A673 (cell line): ENCODE data around the gene PTPN5. TPM values are rescaled to one million over a fixed set of nuclear protein-coding genes. Genes with fewer than 3 reads are reported as not detected.

ENCODE experiments used
- BruUV-seq: library from RNA; stranded (reverse); fragments of 400-500 nt; replicated peaks from 2 replicates; lab custom pipeline; 2021; lab: Mats Ljungman, UMichigan
- CTCF ChIA-PET: fragments of 300-600 bp; sonication (Branson Sonifier 250); formaldehyde crosslinking; loops from one replicate; lab custom pipeline; 2022; ENCODE audit warnings: antibody characterized with exemption; lab: Charles Lee
- POLR2A ChIA-PET: fragments of 300-600 bp; sonication (Branson Sonifier 250); formaldehyde crosslinking; loops from one replicate; lab custom pipeline; 2022; ENCODE audit warnings: antibody characterized with exemption; ENCODE audit not compliant: low non-redundant PET; lab: Charles Lee
- DNase-seq: peaks from one replicate; pipeline ENCODE4 v3.0.0-alpha.2; 2015; ENCODE audit warnings: low spot score
- H3K27ac ChIP-seq: fragments of 200-600 bp; sonication (generic); 2 replicates; pipeline ENCODE4 v1.5.1; 2016; ENCODE audit warnings: mixed run types, low read depth, mild to moderate bottlenecking, mixed read lengths, antibody characterized with exemption, low read length; ENCODE audit not compliant: poor library complexity, severe bottlenecking
- H3K27me3 ChIP-seq: fragments of 200-600 bp; sonication (generic); replicated peaks from 2 replicates; pipeline ENCODE4 v1.6.1; 2017; ENCODE audit warnings: mixed run types, low read depth, mild to moderate bottlenecking, mixed read lengths, antibody characterized with exemption, low read length; ENCODE audit not compliant: insufficient read depth, poor library complexity
- H3K36me3 ChIP-seq: fragments of 200-600 bp; sonication (generic); 2 replicates; pipeline ENCODE4 v1.6.1; 2016; ENCODE audit warnings: mixed run types, mild to moderate bottlenecking, mixed read lengths, antibody characterized with exemption, low read length; ENCODE audit not compliant: insufficient read depth, poor library complexity, severe bottlenecking
- H3K4me1 ChIP-seq: fragments of 200-600 bp; sonication (generic); 2 replicates; pipeline ENCODE4 v1.6.1; 2017; ENCODE audit warnings: mixed run types, mild to moderate bottlenecking, mixed read lengths, antibody characterized with exemption, low read length; ENCODE audit not compliant: insufficient read depth, poor library complexity, severe bottlenecking
- H3K4me3 ChIP-seq: fragments of 200-600 bp; sonication (generic); 2 replicates; pipeline ENCODE4 v1.5.1; 2016; ENCODE audit warnings: low read depth, mixed run types, mild to moderate bottlenecking, mixed read lengths, low read length; ENCODE audit not compliant: poor library complexity, severe bottlenecking
- H3K9me3 ChIP-seq: fragments of 200-600 bp; sonication (generic); 2 replicates; pipeline ENCODE4 v1.6.1; 2016; ENCODE audit warnings: mixed run types, low read depth, mild to moderate bottlenecking, mixed read lengths, antibody characterized with exemption, low read length; ENCODE audit not compliant: poor library complexity, severe bottlenecking
- EZH2 ChIP-seq: fragments of 200-600 bp; sonication (generic); IDR thresholded peaks from 2 replicates; pipeline ENCODE4 v1.6.1; 2017; ENCODE audit warnings: borderline replicate concordance, low read depth, mild to moderate bottlenecking, mixed read lengths, antibody characterized with exemption, low read length; ENCODE audit not compliant: poor library complexity, severe bottlenecking
- intact Hi-C: fragments of 100-400 bp; cut with micrococcal nuclease; formaldehyde crosslinking; loops from one replicate; pipeline ENCODE4 v1.10.0; 2022; ENCODE audit not compliant: unreplicated experiment
- total RNA-seq: library from RNA; stranded (reverse); gene quantifications from 2 replicates; pipeline ENCODE4 v1.2.3, GENCODE V29; 2021
- TF ChIP-seq, protein P1 (sequence below): fragments of 300-800, 200-600 bp; sonication (generic); conservative IDR thresholded peaks from 2 replicates; pipeline ENCODE4 v1.5.1; 2017; ENCODE audit warnings: low read depth, mild to moderate bottlenecking, antibody characterized with exemption, low read length, moderate library complexity, mixed read lengths

The PTPN5 gene
- total RNA-seq, 1 experiment from 2014 or later = 0.21 TPM

DNA sequence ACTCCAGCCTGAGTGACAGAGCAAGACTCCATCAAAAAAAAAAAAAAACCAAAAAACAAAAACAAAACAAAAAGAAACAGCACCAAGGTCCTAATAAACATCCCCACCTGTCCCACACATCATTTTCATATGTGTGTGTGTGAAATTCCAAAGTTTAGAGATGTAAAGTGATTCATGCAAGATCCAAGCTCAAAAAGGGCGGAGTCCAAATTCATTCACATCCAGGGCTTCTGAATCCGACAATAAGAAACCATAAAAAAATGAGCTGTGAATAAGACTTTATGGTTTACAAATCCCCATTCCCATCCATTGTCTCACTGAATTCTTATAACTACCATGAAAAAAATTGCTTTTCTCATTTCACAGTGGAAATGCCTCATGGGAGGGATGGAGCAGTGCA is 34.7 kb downstream of the PTPN5 start:
- Histone ChIP-seq H3K27me3 (no peaks in the 10 kb centered on the region), H3K36me3 (no peaks in the 10 kb centered on the region), H3K4me3 (no peak overlapping the region), H3K4me1 (no peaks in the 10 kb centered on the region), H3K27ac (no peak overlapping the region), H3K9me3 (no peaks in the 10 kb centered on the region)
- intact Hi-C loops = no loop called here
- BruUV-seq = no TSS peak
- DNase-seq = no peak
- CTCF ChIA-PET = no interaction called here
- POLR2A ChIA-PET = no interaction called here
- TF ChIP-seq EZH2 = no peak
- TF ChIP-seq, protein P1, sequence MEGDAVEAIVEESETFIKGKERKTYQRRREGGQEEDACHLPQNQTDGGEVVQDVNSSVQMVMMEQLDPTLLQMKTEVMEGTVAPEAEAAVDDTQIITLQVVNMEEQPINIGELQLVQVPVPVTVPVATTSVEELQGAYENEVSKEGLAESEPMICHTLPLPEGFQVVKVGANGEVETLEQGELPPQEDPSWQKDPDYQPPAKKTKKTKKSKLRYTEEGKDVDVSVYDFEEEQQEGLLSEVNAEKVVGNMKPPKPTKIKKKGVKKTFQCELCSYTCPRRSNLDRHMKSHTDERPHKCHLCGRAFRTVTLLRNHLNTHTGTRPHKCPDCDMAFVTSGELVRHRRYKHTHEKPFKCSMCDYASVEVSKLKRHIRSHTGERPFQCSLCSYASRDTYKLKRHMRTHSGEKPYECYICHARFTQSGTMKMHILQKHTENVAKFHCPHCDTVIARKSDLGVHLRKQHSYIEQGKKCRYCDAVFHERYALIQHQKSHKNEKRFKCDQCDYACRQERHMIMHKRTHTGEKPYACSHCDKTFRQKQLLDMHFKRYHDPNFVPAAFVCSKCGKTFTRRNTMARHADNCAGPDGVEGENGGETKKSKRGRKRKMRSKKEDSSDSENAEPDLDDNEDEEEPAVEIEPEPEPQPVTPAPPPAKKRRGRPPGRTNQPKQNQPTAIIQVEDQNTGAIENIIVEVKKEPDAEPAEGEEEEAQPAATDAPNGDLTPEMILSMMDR = no peak

DNA sequence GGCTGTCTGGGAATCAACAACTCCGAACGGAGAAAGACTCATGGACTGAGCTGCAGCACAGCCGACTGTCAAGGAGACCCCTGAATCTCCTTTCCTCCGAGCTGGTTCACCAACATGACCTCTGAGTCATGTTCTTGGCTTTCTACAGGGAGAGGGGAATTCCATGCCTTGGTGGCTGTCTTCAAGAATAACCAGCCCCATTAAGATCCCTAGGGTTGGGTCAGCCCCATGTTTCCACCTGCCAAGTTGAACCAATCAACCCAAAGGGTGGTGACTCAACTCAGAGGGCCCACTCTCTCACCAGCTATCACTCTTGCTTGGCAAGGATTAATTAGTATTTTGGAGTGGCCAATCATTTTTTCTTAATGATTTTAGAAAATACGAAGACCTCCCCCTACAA is 37.3 kb downstream of the PTPN5 start:
- no peak overlapping the region for H3K4me3 ChIP-seq
- intact Hi-C loops = no loop called here
- H3K27me3 ChIP-seq = no peaks in the 10 kb centered on the region
- TF ChIP-seq, protein P1 = no peak
- TF ChIP-seq EZH2 = no peak
- no peaks in the 10 kb centered on the region for H3K9me3 ChIP-seq
- no peak for DNase-seq
- no peaks in the 10 kb centered on the region for H3K36me3 ChIP-seq
- ChIA-PET CTCF (no interaction called here), POLR2A (no interaction called here)
- H3K27ac ChIP-seq = no peak overlapping the region
- no peaks in the 10 kb centered on the region for H3K4me1 ChIP-seq
- BruUV-seq = no TSS peak

DNA sequence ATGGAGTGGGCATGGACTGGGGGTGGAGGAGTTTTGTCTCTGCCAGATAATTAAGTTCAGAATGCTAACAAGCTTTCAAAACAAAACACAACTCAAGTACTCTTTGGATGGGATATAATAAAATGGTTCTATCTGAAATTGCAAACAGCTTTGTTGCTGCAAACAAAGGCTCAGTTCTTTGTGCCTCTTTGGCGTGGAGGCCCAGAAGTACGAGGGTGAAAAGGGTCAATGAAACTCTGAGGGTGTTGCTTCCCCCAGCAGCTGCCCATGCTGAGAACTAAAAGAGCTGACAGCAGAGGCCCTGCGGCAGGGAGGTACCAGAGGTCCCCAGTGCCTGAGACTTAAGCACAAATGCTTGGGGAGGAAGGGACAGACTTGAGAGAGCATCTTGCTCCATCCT is 39.1 kb downstream of the PTPN5 start:
- no TSS peak for BruUV-seq
- CTCF ChIA-PET = no interaction called here
- Histone ChIP-seq H3K4me3 (no peak overlapping the region), H3K36me3 (no peaks in the 10 kb centered on the region), H3K9me3 (no peaks in the 10 kb centered on the region), H3K4me1 (no peaks in the 10 kb centered on the region), H3K27ac (no peak overlapping the region), H3K27me3 (no peaks in the 10 kb centered on the region)
- POLR2A ChIA-PET = no interaction called here
- intact Hi-C loops = no loop called here
- TF ChIP-seq, protein P1 = no peak
- no peak for TF ChIP-seq EZH2
- DNase-seq = no peak
